ENCODE measurements around the gene MBNL2.

The MBNL2 gene

DNA sequence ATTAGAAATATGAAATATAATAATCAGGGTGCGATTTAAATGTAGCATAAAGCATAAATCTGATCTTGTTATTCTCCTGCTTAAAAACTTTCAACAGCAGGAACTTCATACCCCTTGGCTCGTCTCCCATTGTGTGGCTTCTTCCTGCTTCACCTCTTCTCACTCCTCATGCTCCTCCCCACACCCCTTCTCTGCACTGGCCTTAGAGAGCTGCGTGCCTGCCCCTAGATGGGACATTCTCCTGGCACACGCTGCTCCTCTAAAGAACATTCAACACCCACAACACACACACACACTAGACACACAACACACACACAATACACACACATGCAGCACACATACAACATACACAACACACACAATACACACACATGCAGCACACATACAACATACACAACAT lies 107.2 kb downstream of the MBNL2 start:
- H3K36me3 ChIP-seq (ENCODE audit: insufficient read depth), result no peaks in the 10 kb centered on the region
- no peaks in the 10 kb centered on the region for H3K4me1 ChIP-seq (ENCODE audit: low read depth, poor library complexity, severe bottlenecking)
- no peak overlapping the region for H3K4me2 ChIP-seq
- H3K27ac ChIP-seq, result no peak overlapping the region
- no peak overlapping the region for H3K9ac ChIP-seq
- no peak overlapping the region for H2AFZ ChIP-seq (ENCODE audit: low read depth)
- H4K20me1 ChIP-seq (ENCODE audit: insufficient read depth), result no peaks in the 10 kb centered on the region
- no peaks in the 10 kb centered on the region for H3K27me3 ChIP-seq (ENCODE audit: insufficient read depth, low read depth)
- no peaks in the 10 kb centered on the region for H3K79me2 ChIP-seq (ENCODE audit: insufficient read depth, low read depth)
- TF ChIP-seq, protein P1, sequence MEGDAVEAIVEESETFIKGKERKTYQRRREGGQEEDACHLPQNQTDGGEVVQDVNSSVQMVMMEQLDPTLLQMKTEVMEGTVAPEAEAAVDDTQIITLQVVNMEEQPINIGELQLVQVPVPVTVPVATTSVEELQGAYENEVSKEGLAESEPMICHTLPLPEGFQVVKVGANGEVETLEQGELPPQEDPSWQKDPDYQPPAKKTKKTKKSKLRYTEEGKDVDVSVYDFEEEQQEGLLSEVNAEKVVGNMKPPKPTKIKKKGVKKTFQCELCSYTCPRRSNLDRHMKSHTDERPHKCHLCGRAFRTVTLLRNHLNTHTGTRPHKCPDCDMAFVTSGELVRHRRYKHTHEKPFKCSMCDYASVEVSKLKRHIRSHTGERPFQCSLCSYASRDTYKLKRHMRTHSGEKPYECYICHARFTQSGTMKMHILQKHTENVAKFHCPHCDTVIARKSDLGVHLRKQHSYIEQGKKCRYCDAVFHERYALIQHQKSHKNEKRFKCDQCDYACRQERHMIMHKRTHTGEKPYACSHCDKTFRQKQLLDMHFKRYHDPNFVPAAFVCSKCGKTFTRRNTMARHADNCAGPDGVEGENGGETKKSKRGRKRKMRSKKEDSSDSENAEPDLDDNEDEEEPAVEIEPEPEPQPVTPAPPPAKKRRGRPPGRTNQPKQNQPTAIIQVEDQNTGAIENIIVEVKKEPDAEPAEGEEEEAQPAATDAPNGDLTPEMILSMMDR (conservative IDR thresholded peaks at IDR 0.05; ENCODE audit: low read depth, low read length), result no peak
- no peak overlapping the region for H3K4me3 ChIP-seq (IDR thresholded peaks at IDR 0.05; ENCODE audit: insufficient read depth, low read depth, low read length)

DNA sequence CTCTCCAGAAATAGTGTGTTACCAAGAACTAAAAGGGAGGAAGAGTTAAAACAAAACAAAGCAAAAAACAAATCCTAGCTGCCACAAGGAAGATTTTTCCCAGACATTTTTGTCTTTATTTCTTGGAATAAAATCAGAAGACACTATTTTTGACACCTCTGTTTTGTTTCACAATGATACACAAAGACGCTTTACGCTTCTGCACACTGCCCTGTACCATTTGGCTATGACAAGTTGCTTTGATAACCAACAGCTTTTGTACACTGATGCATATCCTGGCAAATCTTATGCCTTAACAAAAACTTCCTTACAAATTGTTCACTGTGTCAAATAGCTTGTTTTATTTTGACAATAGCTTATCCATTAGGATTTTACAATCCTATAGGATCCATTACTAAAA lies 108.3 kb downstream of the MBNL2 start:
- Histone ChIP-seq H2AFZ (ENCODE audit: low read depth) (no peak overlapping the region), H4K20me1 (ENCODE audit: insufficient read depth) (no peaks in the 10 kb centered on the region), H3K4me2 (no peak overlapping the region), H3K27ac (no peak overlapping the region), H3K27me3 (ENCODE audit: insufficient read depth, low read depth) (no peaks in the 10 kb centered on the region), H3K4me3 (IDR thresholded peaks at IDR 0.05; ENCODE audit: insufficient read depth, low read depth, low read length) (no peak overlapping the region), H3K36me3 (ENCODE audit: insufficient read depth) (no peaks in the 10 kb centered on the region), H3K79me2 (ENCODE audit: insufficient read depth, low read depth) (no peaks in the 10 kb centered on the region), H3K9ac (no peak overlapping the region), H3K4me1 (ENCODE audit: low read depth, poor library complexity, severe bottlenecking) (no peaks in the 10 kb centered on the region)
- TF ChIP-seq, protein P1 (conservative IDR thresholded peaks at IDR 0.05; ENCODE audit: low read depth, low read length), result no peak

DNA sequence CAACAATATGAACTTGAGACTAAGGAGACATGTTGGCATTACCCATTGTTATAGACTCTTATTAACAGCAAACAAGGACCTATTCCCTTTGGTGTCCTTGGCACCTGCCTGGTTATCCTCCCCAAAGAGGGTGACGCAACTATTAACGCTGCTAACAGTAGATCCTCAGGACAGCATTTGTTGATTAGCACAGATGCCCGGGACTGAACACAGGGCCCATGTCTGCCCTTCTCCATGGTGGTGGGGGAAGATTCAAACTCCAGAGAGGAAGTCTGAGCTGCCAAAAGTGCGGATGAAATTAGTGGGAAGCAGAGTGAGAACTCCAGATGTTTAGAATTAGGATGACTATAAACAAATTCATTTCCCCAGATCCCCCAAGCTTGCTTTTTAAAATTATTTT lies 110.6 kb downstream of the MBNL2 start:
- no peaks in the 10 kb centered on the region for H3K27me3 ChIP-seq (ENCODE audit: insufficient read depth, low read depth)
- TF ChIP-seq, protein P1 (conservative IDR thresholded peaks at IDR 0.05; ENCODE audit: low read depth, low read length), result no peak
- no peak overlapping the region for H2AFZ ChIP-seq (ENCODE audit: low read depth)
- H3K4me1 ChIP-seq (ENCODE audit: low read depth, poor library complexity, severe bottlenecking), result no peaks in the 10 kb centered on the region
- H3K4me3 ChIP-seq (IDR thresholded peaks at IDR 0.05; ENCODE audit: insufficient read depth, low read depth, low read length), result no peak overlapping the region
- no peaks in the 10 kb centered on the region for H3K36me3 ChIP-seq (ENCODE audit: insufficient read depth)
- H3K79me2 ChIP-seq (ENCODE audit: insufficient read depth, low read depth), result no peaks in the 10 kb centered on the region
- no peaks in the 10 kb centered on the region for H4K20me1 ChIP-seq (ENCODE audit: insufficient read depth)
- no peak overlapping the region for H3K27ac ChIP-seq
- no peak overlapping the region for H3K4me2 ChIP-seq
- no peak overlapping the region for H3K9ac ChIP-seq

DNA sequence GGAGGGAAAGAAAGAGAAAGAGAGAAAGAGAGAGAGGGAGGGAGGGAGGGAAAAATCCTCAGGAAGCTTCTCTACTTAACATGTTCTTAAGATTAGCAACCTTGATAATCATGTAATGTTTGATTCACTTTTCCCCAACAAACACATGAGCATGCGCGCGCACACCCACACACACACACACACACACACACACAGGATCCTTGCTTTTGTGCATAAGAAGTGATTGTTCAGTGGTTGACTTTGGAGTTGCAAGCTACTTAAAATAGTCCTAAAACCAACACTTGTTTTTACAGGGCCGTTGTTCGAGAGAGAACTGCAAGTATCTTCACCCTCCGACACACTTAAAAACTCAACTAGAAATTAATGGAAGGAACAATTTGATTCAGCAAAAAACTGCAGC lies 111.8 kb downstream of the MBNL2 start:
- Histone ChIP-seq H3K27me3 (ENCODE audit: insufficient read depth, low read depth) (no peaks in the 10 kb centered on the region), H3K4me2 (no peak overlapping the region), H3K36me3 (ENCODE audit: insufficient read depth) (no peaks in the 10 kb centered on the region), H4K20me1 (ENCODE audit: insufficient read depth) (no peaks in the 10 kb centered on the region), H3K9ac (no peak overlapping the region), H3K4me3 (IDR thresholded peaks at IDR 0.05; ENCODE audit: insufficient read depth, low read depth, low read length) (no peak overlapping the region), H3K27ac (no peak overlapping the region), H3K4me1 (ENCODE audit: low read depth, poor library complexity, severe bottlenecking) (no peaks in the 10 kb centered on the region), H3K79me2 (ENCODE audit: insufficient read depth, low read depth) (no peaks in the 10 kb centered on the region), H2AFZ (ENCODE audit: low read depth) (no peak overlapping the region)
- TF ChIP-seq, protein P1 (conservative IDR thresholded peaks at IDR 0.05; ENCODE audit: low read depth, low read length), result no peak

DNA sequence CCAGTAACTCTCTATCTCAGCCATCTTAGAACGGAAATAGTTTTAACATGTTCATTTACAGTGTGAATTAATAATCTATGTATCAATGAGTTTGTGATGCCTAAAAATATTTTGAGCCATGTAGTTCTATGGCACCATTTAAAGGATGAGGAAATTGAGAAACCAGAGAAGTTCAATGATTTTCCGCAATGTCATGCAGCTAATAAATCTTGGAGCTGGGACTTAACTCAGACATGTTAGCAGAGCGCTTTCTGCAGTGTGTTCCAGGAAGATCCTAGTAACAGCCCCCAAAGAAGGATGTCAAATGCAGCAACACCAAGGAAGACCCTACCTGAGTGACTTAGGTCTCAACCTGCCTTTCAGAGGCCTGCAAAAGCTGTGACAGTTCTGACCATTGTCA lies 112.6 kb downstream of the MBNL2 start:
- no peak overlapping the region for H2AFZ ChIP-seq (ENCODE audit: low read depth)
- no peaks in the 10 kb centered on the region for H3K27me3 ChIP-seq (ENCODE audit: insufficient read depth, low read depth)
- H3K4me1 ChIP-seq (ENCODE audit: low read depth, poor library complexity, severe bottlenecking), result no peaks in the 10 kb centered on the region
- H3K4me2 ChIP-seq, result no peak overlapping the region
- no peak overlapping the region for H3K4me3 ChIP-seq (IDR thresholded peaks at IDR 0.05; ENCODE audit: insufficient read depth, low read depth, low read length)
- H3K79me2 ChIP-seq (ENCODE audit: insufficient read depth, low read depth), result no peaks in the 10 kb centered on the region
- TF ChIP-seq, protein P1 (conservative IDR thresholded peaks at IDR 0.05; ENCODE audit: low read depth, low read length), result no peak
- no peaks in the 10 kb centered on the region for H4K20me1 ChIP-seq (ENCODE audit: insufficient read depth)
- H3K27ac ChIP-seq, result no peak overlapping the region
- H3K9ac ChIP-seq, result no peak overlapping the region
- no peaks in the 10 kb centered on the region for H3K36me3 ChIP-seq (ENCODE audit: insufficient read depth)

Data from KMS-11 (cell line).